ENCODE data around the gene TRAPPC12. TPM values are rescaled to one million over a fixed set of nuclear protein-coding genes. Genes with fewer than 3 reads are reported as not detected.

The TRAPPC12 gene
- total RNA-seq, 4 donors from 2014 or later: 78.2 to 341 (median 183) TPM

- no peak for DNase-seq
- in situ Hi-C loops (cut with MboI; ENCODE audit: low pct_ligation_motif_present in 1 of 4, low pct_unique_long_range_greater_than_20kb in 1 of 4, low sequenced_read_pairs in 3 of 4): no loop called here
- H3K27me3 ChIP-seq: no peaks in the 10 kb centered on the region
- peaks cover 0 to 4% (median 0%) of the 10 kb centered on the region in 4 donors for H3K4me1 ChIP-seq
- 98% methylated on average over 5 of the region's 5 CpGs; no CpG with 5 or more reads in 1 of the 2 donors for WGBS, 2 donors (ENCODE audit: low coverage in 1 of 2)
- intact Hi-C loops (cut with DNase I; ENCODE audit: low total_unique reads): no loop called here
- peaks cover 0 to 43% (median 18%) of the 10 kb centered on the region in 4 donors for H3K36me3 ChIP-seq
- H3K9me3 ChIP-seq: peaks cover 14 to 16% of the 10 kb centered on the region in 2 donors
- H3K4me3 ChIP-seq: no peak overlapping the region
- TF ChIP-seq EP300 (IDR thresholded peaks at IDR 0.05; ENCODE audit: low read depth) (no peak), CTCF (IDR thresholded peaks at IDR 0.05) (no peak), POLR2AphosphoS5 (IDR thresholded peaks at IDR 0.05) (no peak), POLR2A (IDR thresholded peaks at IDR 0.05) (no peak)
- H3K27ac ChIP-seq: no peak overlapping the region
Measured at GRCh38 chr2:3398857-3399256, 19.4 kb downstream of the TRAPPC12 start.

GRCh38 chr2:3399381-3399780, 19.9 kb downstream of the TRAPPC12 start:
- TF ChIP-seq POLR2AphosphoS5 (IDR thresholded peaks at IDR 0.05): no peak
- TF ChIP-seq EP300 (IDR thresholded peaks at IDR 0.05; ENCODE audit: low read depth): no peak
- TF ChIP-seq POLR2A (IDR thresholded peaks at IDR 0.05): no peak
- TF ChIP-seq CTCF (IDR thresholded peaks at IDR 0.05): no peak
- H3K36me3 ChIP-seq: peaks cover 0 to 40% (median 16%) of the 10 kb centered on the region in 4 donors

GRCh38 chr2:3399829-3400228, 20.3 kb downstream of the TRAPPC12 start:
- 60 to 64% methylated on average over 1 to 8 of the region's 9 CpGs for WGBS, 2 donors (ENCODE audit: low coverage in 1 of 2)
- Histone ChIP-seq H3K36me3 (peaks cover 0 to 40% (median 14%) of the 10 kb centered on the region in 4 donors), H3K4me1 (peaks cover 0 to 4% (median 0%) of the 10 kb centered on the region in 4 donors), H3K4me3 (no peak overlapping the region), H3K27me3 (no peaks in the 10 kb centered on the region), H3K9me3 (peaks cover 14 to 16% of the 10 kb centered on the region in 2 donors), H3K27ac (no peak overlapping the region)
- intact Hi-C loops (cut with DNase I; ENCODE audit: low total_unique reads): no loop called here
- DNase-seq: no peak
- in situ Hi-C loops (cut with MboI; ENCODE audit: low pct_ligation_motif_present in 1 of 4, low pct_unique_long_range_greater_than_20kb in 1 of 4, low sequenced_read_pairs in 3 of 4): no loop called here
- TF ChIP-seq CTCF (IDR thresholded peaks at IDR 0.05) (no peak), POLR2A (IDR thresholded peaks at IDR 0.05) (no peak), POLR2AphosphoS5 (IDR thresholded peaks at IDR 0.05) (no peak), EP300 (IDR thresholded peaks at IDR 0.05; ENCODE audit: low read depth) (no peak)

More at GRCh38 chr2:3399381-3399780, 19.9 kb downstream of the TRAPPC12 start:
- intact Hi-C loops (cut with DNase I; ENCODE audit: low total_unique reads) (no loop called here), in situ Hi-C loops (cut with MboI; ENCODE audit: low pct_ligation_motif_present in 1 of 4, low pct_unique_long_range_greater_than_20kb in 1 of 4, low sequenced_read_pairs in 3 of 4) (no loop called here)
- peaks cover 14 to 16% of the 10 kb centered on the region in 2 donors for H3K9me3 ChIP-seq
- no peak for DNase-seq
- no peaks in the 10 kb centered on the region for H3K27me3 ChIP-seq
- H3K4me1 ChIP-seq: peaks cover 0 to 4% (median 0%) of the 10 kb centered on the region in 4 donors
- H3K4me3 ChIP-seq: no peak overlapping the region
- WGBS, 2 donors (ENCODE audit: low coverage in 1 of 2): 79 to 100% methylated on average over 2 to 3 of the region's 3 CpGs
- H3K27ac ChIP-seq: no peak overlapping the region

GRCh38 chr2:3403587-3404334, 24.3 kb downstream of the TRAPPC12 start:
- no peaks in the 10 kb centered on the region for H3K27me3 ChIP-seq
- peaks cover 0 to 25% (median 7%) of the 10 kb centered on the region in 4 donors for H3K36me3 ChIP-seq
- H3K4me1 ChIP-seq: peaks cover 0 to 4% (median 0%) of the 10 kb centered on the region in 4 donors
- DNase-seq: no peak
- H3K4me3 ChIP-seq: no peak overlapping the region
- intact Hi-C loops (cut with DNase I; ENCODE audit: low total_unique reads) (no loop called here), in situ Hi-C loops (cut with MboI; ENCODE audit: low pct_ligation_motif_present in 1 of 4, low pct_unique_long_range_greater_than_20kb in 1 of 4, low sequenced_read_pairs in 3 of 4) (no loop called here)
- no peak overlapping the region for H3K27ac ChIP-seq
- TF ChIP-seq EP300 (IDR thresholded peaks at IDR 0.05; ENCODE audit: low read depth) (no peak), POLR2AphosphoS5 (IDR thresholded peaks at IDR 0.05) (no peak)
- 93 to 94% methylated on average over 8 to 11 of the region's 11 CpGs for WGBS, 2 donors (ENCODE audit: low coverage in 1 of 2)
- no peaks in the 10 kb centered on the region for H3K9me3 ChIP-seq

All from transverse colon (tissue), 4 donors.